Gastrocnemius medialis (tissue), 4 donors: Measurements from ENCODE around the gene RAB22A.

Experiments used
- POLR2A ChIP-seq, 2 donors: fragments of 450-650 bp; IDR thresholded peaks; one replicate each; pipeline ENCODE4 v1.6.1; 2017; ENCODE audit warnings: antibody characterized with exemption in 2 of 2, mild to moderate bottlenecking in 2 of 2, moderate library complexity in 2 of 2
- TF ChIP-seq, protein P1 (sequence below), 5 experiments: fragments of 450-650 bp in 3 of 5; fragments of 200-600 bp in 2 of 5; sonication (generic) in 2 of 5; IDR thresholded peaks in 4 of 5; conservative IDR thresholded peaks in 1 of 5; 1 replicate in 4 of 5; 2 replicates in 1 of 5; pipeline ENCODE4 v1.5.1; 2016 to 2019; ENCODE audit warnings: antibody characterized with exemption in 5 of 5, mild to moderate bottlenecking in 3 of 5, moderate library complexity in 3 of 5

DNA sequence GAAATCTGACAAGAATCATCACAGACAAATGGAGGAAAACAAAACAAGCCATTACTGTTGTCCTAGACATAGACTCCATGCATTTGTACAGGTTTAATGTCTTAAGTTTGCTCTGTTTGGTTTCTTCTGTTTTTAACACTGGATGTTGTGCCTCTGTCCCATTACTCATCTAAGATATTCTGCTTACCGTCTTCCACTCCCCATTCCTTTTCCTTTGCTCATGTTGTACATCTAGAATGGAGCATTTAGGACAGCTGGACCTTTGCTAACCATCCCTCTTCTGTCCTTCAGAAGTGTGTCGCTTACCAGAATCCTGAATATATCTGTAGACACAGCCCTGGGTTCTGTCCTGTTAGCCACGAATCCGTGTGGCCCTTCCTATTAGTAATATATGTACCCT, 35.2 kb downstream of the RAB22A start:
- TF ChIP-seq, protein P1, sequence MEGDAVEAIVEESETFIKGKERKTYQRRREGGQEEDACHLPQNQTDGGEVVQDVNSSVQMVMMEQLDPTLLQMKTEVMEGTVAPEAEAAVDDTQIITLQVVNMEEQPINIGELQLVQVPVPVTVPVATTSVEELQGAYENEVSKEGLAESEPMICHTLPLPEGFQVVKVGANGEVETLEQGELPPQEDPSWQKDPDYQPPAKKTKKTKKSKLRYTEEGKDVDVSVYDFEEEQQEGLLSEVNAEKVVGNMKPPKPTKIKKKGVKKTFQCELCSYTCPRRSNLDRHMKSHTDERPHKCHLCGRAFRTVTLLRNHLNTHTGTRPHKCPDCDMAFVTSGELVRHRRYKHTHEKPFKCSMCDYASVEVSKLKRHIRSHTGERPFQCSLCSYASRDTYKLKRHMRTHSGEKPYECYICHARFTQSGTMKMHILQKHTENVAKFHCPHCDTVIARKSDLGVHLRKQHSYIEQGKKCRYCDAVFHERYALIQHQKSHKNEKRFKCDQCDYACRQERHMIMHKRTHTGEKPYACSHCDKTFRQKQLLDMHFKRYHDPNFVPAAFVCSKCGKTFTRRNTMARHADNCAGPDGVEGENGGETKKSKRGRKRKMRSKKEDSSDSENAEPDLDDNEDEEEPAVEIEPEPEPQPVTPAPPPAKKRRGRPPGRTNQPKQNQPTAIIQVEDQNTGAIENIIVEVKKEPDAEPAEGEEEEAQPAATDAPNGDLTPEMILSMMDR (IDR thresholded peaks at IDR 0.05 in 4 of 5, conservative IDR thresholded peaks at IDR 0.05 in 1 of 5) = no peak
- TF ChIP-seq POLR2A (IDR thresholded peaks at IDR 0.05) = no peak
